Tibial nerve (tissue), 4 donors: Measurements from ENCODE around the gene GNG7. TPM values are rescaled to one million over a fixed set of nuclear protein-coding genes. Genes with fewer than 3 reads are reported as not detected.
"Not testable (repeated sequence)": the region's sequence is repeated elsewhere in the genome, so short reads cannot be mapped to it uniquely, and the experiment has no call there.

Source experiments
- DNase-seq, 2 donors: peaks; one replicate each; pipeline ENCODE4 v3.0.0-alpha.2; 2019; ENCODE audit warnings: low spot score in 2 of 2
- H3K27ac ChIP-seq, 4 donors: fragments of 200-600 bp; sonication (generic) in 3 of 4; one replicate each; pipeline ENCODE4 v1.5.1; 2017 to 2019; ENCODE audit warnings: mild to moderate bottlenecking in 1 of 4
- H3K27me3 ChIP-seq, 2 donors: fragments of 200-600 bp; sonication (generic) in 1 of 2; one replicate each; pipeline versions ENCODE4 v1.5.1 to v1.6.0; 2017 to 2019
- H3K36me3 ChIP-seq, 3 donors: fragments of 200-600 bp; sonication (generic); one replicate each; pipeline ENCODE4 v1.5.1; 2018 to 2019
- H3K4me1 ChIP-seq, 4 donors: fragments of 200-600 bp; sonication (generic) in 3 of 4; one replicate each; pipeline ENCODE4 v1.5.1; 2017 to 2019
- H3K4me3 ChIP-seq, 4 donors: fragments of 200-600 bp; sonication (generic) in 3 of 4; one replicate each; pipeline ENCODE4 v1.5.1; 2017 to 2019; ENCODE audit warnings: mild to moderate bottlenecking in 1 of 4, moderate library complexity in 1 of 4
- H3K9me3 ChIP-seq, 4 donors: fragments of 200-600 bp; sonication (generic) in 3 of 4; one replicate each; pipeline ENCODE4 v1.5.1; 2017 to 2019
- CTCF ChIP-seq, 5 experiments: fragments of 200-600 bp in 3 of 5; fragments of 450-650 bp in 2 of 5; sonication (generic) in 3 of 5; IDR thresholded peaks; one replicate each; pipeline ENCODE4 v1.5.1; 2016 to 2019; ENCODE audit warnings: antibody characterized with exemption in 5 of 5, mild to moderate bottlenecking in 3 of 5, moderate library complexity in 2 of 5
- EP300 ChIP-seq, 2 donors: sonication (generic); formaldehyde crosslinking; IDR thresholded peaks; one replicate each; pipeline ENCODE4 v1.6.1; 2017; ENCODE audit warnings: antibody characterized with exemption in 2 of 2, mild to moderate bottlenecking in 1 of 2
- POLR2A ChIP-seq, 2 donors: fragments of 450-650 bp; IDR thresholded peaks; one replicate each; pipeline ENCODE4 v1.6.1; 2017; ENCODE audit warnings: antibody characterized with exemption in 2 of 2, mild to moderate bottlenecking in 2 of 2, moderate library complexity in 2 of 2
- WGBS, 2 donors: methylation state at CpG; one replicate each; pipeline ENCODE4 v1.1.5; 2018; 5-methylcytosine and 5-hydroxymethylcytosine counted together
- total RNA-seq, 4 donors: library from RNA; depleted of rRNA; stranded (reverse); fragments of >200 nt; gene quantifications; one replicate each; pipeline ENCODE4 v1.1.0, GENCODE V29; 2016

The GNG7 gene
- total RNA-seq, 4 donors from 2014 or later: 2.6 to 5.3 (median 3.5) TPM

- TF ChIP-seq POLR2A (IDR thresholded peaks at IDR 0.05): no peak
- no peak for TF ChIP-seq EP300 (IDR thresholded peaks at IDR 0.05)
- no peak for TF ChIP-seq CTCF (IDR thresholded peaks at IDR 0.05)
Observed at GRCh38 chr19:2714531-2715269, 12.2 kb upstream of the GNG7 start.

DNA sequence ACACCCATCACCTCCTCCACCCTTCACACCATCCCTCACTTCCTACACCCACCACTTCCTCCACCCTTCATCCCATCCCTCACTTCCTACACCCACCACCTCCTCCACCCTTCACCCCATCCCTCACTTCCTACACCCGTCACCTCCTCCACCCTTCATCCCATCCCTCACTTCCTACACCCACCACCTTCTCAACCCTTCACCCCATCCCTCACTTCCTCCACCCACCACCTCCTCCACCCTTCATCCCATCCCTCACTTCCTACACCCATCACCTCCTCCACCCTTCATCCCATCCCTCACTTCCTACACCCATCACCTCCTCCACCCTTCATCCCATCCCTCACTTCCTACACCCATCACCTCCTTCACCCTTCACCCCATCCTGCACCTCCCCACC is 11.6 kb upstream of the GNG7 start:
- not testable (repeated sequence) for H3K4me1 ChIP-seq, H3K36me3 ChIP-seq, H3K4me3 ChIP-seq, DNase-seq, H3K27ac ChIP-seq
- peaks cover 0 to 12% (median 0%) of the 10 kb centered on the region in 4 donors for H3K9me3 ChIP-seq
- 79% methylated on average over 1 of the region's 1 CpG; no CpG with 5 or more reads in 1 of the 2 donors for WGBS, 2 donors
- H3K27me3 ChIP-seq: peaks cover 0 to 11% of the 10 kb centered on the region in 2 donors

More at GRCh38 chr19:2714531-2715269, 12.2 kb upstream of the GNG7 start:
- Histone ChIP-seq H3K4me3 (no peak overlapping the region), H3K9me3 (peaks cover 0 to 12% (median 0%) of the 10 kb centered on the region in 4 donors), H3K27me3 (peaks cover 0 to 17% of the 10 kb centered on the region in 2 donors), H3K27ac (no peak overlapping the region), H3K36me3 (no peaks in the 10 kb centered on the region), H3K4me1 (peaks cover 0 to under 1% (median 0%) of the 10 kb centered on the region in 4 donors)
- WGBS, 2 donors: 86 to 90% methylated on average over 11 to 14 of the region's 16 CpGs
- DNase-seq: no peak

GRCh38 chr19:2713170-2713569 is 10.7 kb upstream of the GNG7 start:
- not testable (repeated sequence) for H3K27me3 ChIP-seq, H3K4me1 ChIP-seq, H3K27ac ChIP-seq, H3K36me3 ChIP-seq, H3K4me3 ChIP-seq, DNase-seq
- peaks cover 0 to 12% (median 0%) of the 10 kb centered on the region in 4 donors for H3K9me3 ChIP-seq
- 78 to 98% methylated on average over 3 of the region's 3 CpGs for WGBS, 2 donors

- Histone ChIP-seq H3K4me1 (no peaks in the 10 kb centered on the region), H3K36me3 (no peaks in the 10 kb centered on the region), H3K9me3 (peaks cover 0 to 12% (median 0%) of the 10 kb centered on the region in 4 donors), H3K27me3 (peaks cover 0 to 5% of the 10 kb centered on the region in 2 donors), H3K4me3 (no peak overlapping the region), H3K27ac (no peak overlapping the region)
- no peak for DNase-seq
- no peak for TF ChIP-seq POLR2A (IDR thresholded peaks at IDR 0.05)
- no peak for TF ChIP-seq EP300 (IDR thresholded peaks at IDR 0.05)
- no peak for TF ChIP-seq CTCF (IDR thresholded peaks at IDR 0.05)
- 63 to 69% methylated on average over 5 of the region's 5 CpGs for WGBS, 2 donors
Observed at GRCh38 chr19:2711875-2712205, 9.3 kb upstream of the GNG7 start.

DNA sequence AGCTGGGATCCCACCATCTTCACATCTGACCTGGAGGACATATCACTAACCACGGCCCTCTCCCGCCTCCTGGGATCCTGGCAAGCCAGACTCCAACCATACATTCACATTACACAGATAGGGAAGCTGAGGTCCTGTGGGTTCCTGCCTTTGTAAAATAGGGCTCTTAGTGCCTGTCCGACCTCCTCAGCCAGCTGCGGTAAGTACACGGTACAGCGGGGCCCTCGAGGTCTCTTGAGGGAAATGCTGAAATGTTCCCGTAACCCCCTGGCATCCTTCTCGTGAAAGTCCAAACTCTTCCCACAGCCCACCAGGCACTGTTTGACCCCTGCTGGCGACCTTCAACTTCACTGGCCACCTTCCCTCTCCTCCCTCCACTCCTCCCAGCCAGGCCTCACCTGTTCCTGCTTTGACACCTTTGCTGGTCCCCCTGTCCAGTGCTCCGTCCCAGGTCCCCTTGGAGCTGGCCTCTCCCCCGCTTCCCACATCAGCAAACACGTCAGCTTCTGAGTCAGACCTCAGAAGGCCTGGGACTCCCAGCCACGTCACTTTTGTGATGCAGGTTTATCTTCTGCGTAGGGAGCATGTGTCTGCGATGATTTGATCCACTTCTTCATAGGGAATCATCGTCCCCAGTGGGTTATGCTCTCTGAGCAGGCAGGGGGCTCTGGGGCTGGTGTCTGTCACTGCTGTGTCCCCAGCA is 8.8 kb upstream of the GNG7 start:
- no peak overlapping the region for H3K27ac ChIP-seq
- no peaks in the 10 kb centered on the region for H3K36me3 ChIP-seq
- H3K9me3 ChIP-seq: peaks cover 0 to 12% (median 0%) of the 10 kb centered on the region in 4 donors
- no peak for DNase-seq
- no peaks in the 10 kb centered on the region for H3K4me1 ChIP-seq
- no peak overlapping the region for H3K4me3 ChIP-seq
- TF ChIP-seq POLR2A (IDR thresholded peaks at IDR 0.05): no peak
- no peak for TF ChIP-seq CTCF (IDR thresholded peaks at IDR 0.05)
- no peak for TF ChIP-seq EP300 (IDR thresholded peaks at IDR 0.05)
- 56 to 66% methylated on average over 17 of the region's 17 CpGs for WGBS, 2 donors
- H3K27me3 ChIP-seq: peaks cover 0 to 5% of the 10 kb centered on the region in 2 donors

DNA sequence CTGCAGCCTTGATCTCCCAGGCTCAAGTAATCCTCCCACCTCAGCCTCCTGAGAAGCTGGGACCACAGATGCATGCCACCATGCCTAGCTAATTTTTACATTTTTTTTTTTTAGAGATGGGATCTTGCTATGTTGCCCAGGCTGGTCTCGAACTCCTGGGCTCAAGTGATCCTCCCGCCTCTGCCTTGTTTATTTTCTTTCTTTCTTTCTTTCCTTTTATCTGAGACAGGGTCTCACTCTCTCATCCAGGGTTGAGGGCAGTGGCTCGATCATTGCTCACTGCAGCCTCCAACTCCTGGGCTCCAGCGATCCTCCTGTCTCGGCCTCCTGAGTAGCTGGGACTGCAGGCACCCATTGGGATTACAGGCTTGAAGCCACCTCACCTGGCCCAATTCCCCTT is 3.8 kb upstream of the GNG7 start:
- H3K4me3 ChIP-seq: no peak overlapping the region
- no peak for TF ChIP-seq CTCF (IDR thresholded peaks at IDR 0.05)
- no peak for TF ChIP-seq EP300 (IDR thresholded peaks at IDR 0.05)
- no peak for TF ChIP-seq POLR2A (IDR thresholded peaks at IDR 0.05)
- 92 to 95% methylated on average over 5 of the region's 5 CpGs for WGBS, 2 donors
- H3K4me1 ChIP-seq: peaks cover 0 to 17% (median 3%) of the 10 kb centered on the region in 4 donors
- H3K36me3 ChIP-seq: no peaks in the 10 kb centered on the region
- no peak for DNase-seq
- H3K27ac ChIP-seq: no peak overlapping the region
- peaks cover 0 to 22% of the 10 kb centered on the region in 2 donors for H3K27me3 ChIP-seq
- no peaks in the 10 kb centered on the region for H3K9me3 ChIP-seq
